OCI-LY7 (cell line): ENCODE data around the gene PIN1. TPM values are rescaled to one million over a fixed set of nuclear protein-coding genes. Genes with fewer than 3 reads are reported as not detected.

Experiments
- BruUV-seq: library from RNA; stranded (reverse); fragments of 400-500 nt; replicated peaks from 2 replicates; lab custom pipeline; 2021; lab: Mats Ljungman, UMichigan
- CTCF ChIA-PET: fragments of 300-600 bp; sonication (Branson Sonifier 250); formaldehyde crosslinking; loops from one replicate; lab custom pipeline; 2022; ENCODE audit warnings: antibody characterized with exemption; ENCODE audit not compliant: unreplicated experiment; lab: Charles Lee
- POLR2A ChIA-PET: fragments of 300-600 bp; sonication (Branson Sonifier 250); formaldehyde crosslinking; loops from one replicate; lab custom pipeline; 2022; ENCODE audit warnings: antibody characterized with exemption; lab: Charles Lee
- DNase-seq: peaks from one replicate; pipeline ENCODE4 v3.0.0-alpha.2; 2015; ENCODE audit warnings: low spot score
- H2AFZ ChIP-seq: fragments of 200-600 bp; sonication (generic), shearing (Covaris generic); 2 replicates; pipeline ENCODE4 v1.6.1; 2014; ENCODE audit warnings: mild to moderate bottlenecking, antibody characterized with exemption, low read length, moderate library complexity
- H3K27ac ChIP-seq: fragments of 200-600 bp; sonication (generic); 2 replicates; pipeline ENCODE4 v1.5.1; 2014; ENCODE audit warnings: mixed run types, low read depth, mild to moderate bottlenecking, moderate library complexity, low read length, inconsistent platforms; ENCODE audit not compliant: poor library complexity, severe bottlenecking
- H3K36me3 ChIP-seq: fragments of 200-600 bp; sonication (generic); 2 replicates; pipeline ENCODE4 v1.6.1; 2014; ENCODE audit warnings: mild to moderate bottlenecking, antibody characterized with exemption, low read length, moderate library complexity, mixed read lengths; ENCODE audit not compliant: insufficient read depth
- H3K4me1 ChIP-seq: fragments of 200-600 bp; sonication (generic); 2 replicates; pipeline ENCODE4 v1.5.1; 2014; ENCODE audit warnings: mild to moderate bottlenecking, low read length; ENCODE audit not compliant: insufficient read depth, poor library complexity, severe bottlenecking
- H3K4me2 ChIP-seq: fragments of 200-600 bp; sonication (generic); 2 replicates; pipeline ENCODE4 v1.6.1; 2014; ENCODE audit warnings: mild to moderate bottlenecking, low read length
- H3K4me3 ChIP-seq: fragments of 200-600 bp; sonication (generic); 2 replicates; pipeline ENCODE4 v1.5.1; 2014; ENCODE audit warnings: mild to moderate bottlenecking, low read depth, low read length; ENCODE audit not compliant: poor library complexity, severe bottlenecking
- H3K79me2 ChIP-seq: fragments of 200-600 bp; sonication (generic); 2 replicates; pipeline ENCODE4 v1.6.1; 2016; ENCODE audit warnings: low read depth, mild to moderate bottlenecking, low read length, moderate library complexity, mixed read lengths; ENCODE audit not compliant: insufficient read depth
- H3K9me2 ChIP-seq: fragments of 200-600 bp; sonication (generic); 2 replicates; pipeline ENCODE4 v1.6.1; 2016; ENCODE audit warnings: mild to moderate bottlenecking, low read length, mixed read lengths; ENCODE audit not compliant: insufficient read depth
- H3K9me3 ChIP-seq: fragments of 200-600 bp; sonication (generic); 2 replicates; pipeline ENCODE4 v1.6.1; 2014; ENCODE audit warnings: mild to moderate bottlenecking, mixed run types, low read length, mixed read lengths
- H4K20me1 ChIP-seq: fragments of 200-600 bp; sonication (generic); 2 replicates; pipeline ENCODE4 v1.6.1; 2014; ENCODE audit warnings: mild to moderate bottlenecking, antibody characterized with exemption, low read length, moderate library complexity, mixed read lengths; ENCODE audit not compliant: insufficient read depth
- CTCF ChIP-seq: fragments of 200-600 bp; sonication (generic); conservative IDR thresholded peaks from 2 replicates; pipeline ENCODE4 v1.5.1; 2014; ENCODE audit warnings: mild to moderate bottlenecking, antibody characterized with exemption, low read length, moderate library complexity, mixed read lengths
- EZH2phosphoT487 ChIP-seq: fragments of 200-600 bp; sonication (generic); IDR thresholded peaks from 2 replicates; pipeline ENCODE4 v1.6.1; 2018; ENCODE audit warnings: low read depth, borderline replicate concordance, mild to moderate bottlenecking, mixed run types, antibody characterized with exemption, low read length, moderate library complexity, mixed read lengths
- intact Hi-C: fragments of 100-400 bp; cut with micrococcal nuclease; formaldehyde crosslinking; loops from one replicate; pipeline ENCODE4 v1.10.0; 2022; ENCODE audit not compliant: unreplicated experiment
- total RNA-seq, 2 experiments: library from RNA; depleted of rRNA in 1 of 2; stranded (reverse); fragments of >200 nt in 1 of 2; shearing (Covaris generic) in 1 of 2; gene quantifications; 2 replicates each; pipeline ENCODE4 v1.2.3, GENCODE V29; 2014 to 2022

The PIN1 gene
- total RNA-seq, 2 experiments from 2014 or later: 86.9 to 137 TPM

GRCh38 chr19:9827289-9828238, 7.6 kb upstream of the PIN1 start, which contains the start of gene UBL5:
Gene UBL5, plus strand, starts transcription at chr19:9827918. Its CDS starts 420 bp downstream, at chr19:9828338.
- no peak for TF ChIP-seq EZH2phosphoT487
- TF ChIP-seq CTCF: no peak
- peak within 1 kb of the TSS; percentile 93 for H3K4me3 ChIP-seq
- H3K27ac ChIP-seq: peak within 1 kb of the TSS; percentile 61
- H3K9me2 ChIP-seq: no peaks in the 10 kb centered on the region
- no peaks in the 10 kb centered on the region for H4K20me1 ChIP-seq
- BruUV-seq: TSS peak; percentile 89
- peak within 1 kb of the TSS; percentile 45 for H2AFZ ChIP-seq
- CTCF ChIA-PET: no interaction called here
- intact Hi-C loops: no loop called here
- DNase-seq: peak; percentile 95
- H3K4me2 ChIP-seq: peak within 1 kb of the TSS; percentile 93
- POLR2A ChIA-PET: interaction anchor here (1.0 to 2.0 kb wide), 4 partner anchors 9 to 206 kb away, joined by 3 to 6 read pairs (median 4); no protein-coding TSS in a partner anchor
- H3K79me2 ChIP-seq: peaks cover 49% of the 10 kb centered on the region
- H3K4me1 ChIP-seq: peaks cover 22% of the 10 kb centered on the region
- peaks cover 26% of the 10 kb centered on the region for H3K36me3 ChIP-seq
- no peaks in the 10 kb centered on the region for H3K9me3 ChIP-seq

DNA sequence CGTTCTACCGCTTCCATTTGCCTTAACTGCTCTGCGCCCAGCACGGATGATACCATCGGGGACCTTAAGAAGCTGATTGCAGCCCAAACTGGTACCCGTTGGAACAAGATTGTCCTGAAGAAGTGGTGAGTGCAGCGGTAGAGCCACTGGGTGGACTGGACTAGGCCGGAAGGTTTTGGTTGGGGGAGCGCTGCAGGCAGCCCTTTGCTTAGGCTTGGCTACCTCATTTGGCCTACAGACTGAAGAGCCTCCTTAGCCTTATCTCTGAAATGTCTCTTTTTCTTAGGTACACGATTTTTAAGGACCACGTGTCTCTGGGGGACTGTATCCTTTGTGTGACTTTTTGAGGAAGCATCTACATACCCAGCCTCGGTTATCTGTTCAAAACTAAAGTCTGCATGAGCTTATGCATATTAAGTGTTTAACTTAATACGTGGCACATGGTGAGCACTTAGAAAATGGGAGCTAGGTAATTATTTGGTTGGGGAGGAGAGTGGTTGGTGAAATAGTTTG, 6.5 kb upstream of the PIN1 start:
- peak overlapping the region; percentile 93 for H3K4me2 ChIP-seq
- intact Hi-C loops: no loop called here
- H3K4me3 ChIP-seq: peak overlapping the region; percentile 93
- TSS peak; percentile 67 for BruUV-seq
- H3K4me1 ChIP-seq: peaks cover 21% of the 10 kb centered on the region
- ChIA-PET CTCF (no interaction called here), POLR2A (interaction anchor here (1.2 to 2.0 kb wide), 2 partner anchors 8 to 38 kb away, joined by 3 to 6 read pairs; no protein-coding TSS in a partner anchor)
- H3K9me2 ChIP-seq: no peaks in the 10 kb centered on the region
- H3K79me2 ChIP-seq: peaks cover 49% of the 10 kb centered on the region
- H3K36me3 ChIP-seq: peaks cover 26% of the 10 kb centered on the region
- no peaks in the 10 kb centered on the region for H4K20me1 ChIP-seq
- no peak overlapping the region for H2AFZ ChIP-seq
- DNase-seq: peak; percentile 27
- H3K9me3 ChIP-seq: no peaks in the 10 kb centered on the region
- H3K27ac ChIP-seq: peak overlapping the region; percentile 61
- TF ChIP-seq CTCF (no peak), EZH2phosphoT487 (no peak)
